ENCODE results near the gene DLAT.
"Not testable (repeated sequence)": the region's sequence is repeated elsewhere in the genome, so short reads cannot be mapped to it uniquely, and the experiment has no call there.

DLAT gene

DNA sequence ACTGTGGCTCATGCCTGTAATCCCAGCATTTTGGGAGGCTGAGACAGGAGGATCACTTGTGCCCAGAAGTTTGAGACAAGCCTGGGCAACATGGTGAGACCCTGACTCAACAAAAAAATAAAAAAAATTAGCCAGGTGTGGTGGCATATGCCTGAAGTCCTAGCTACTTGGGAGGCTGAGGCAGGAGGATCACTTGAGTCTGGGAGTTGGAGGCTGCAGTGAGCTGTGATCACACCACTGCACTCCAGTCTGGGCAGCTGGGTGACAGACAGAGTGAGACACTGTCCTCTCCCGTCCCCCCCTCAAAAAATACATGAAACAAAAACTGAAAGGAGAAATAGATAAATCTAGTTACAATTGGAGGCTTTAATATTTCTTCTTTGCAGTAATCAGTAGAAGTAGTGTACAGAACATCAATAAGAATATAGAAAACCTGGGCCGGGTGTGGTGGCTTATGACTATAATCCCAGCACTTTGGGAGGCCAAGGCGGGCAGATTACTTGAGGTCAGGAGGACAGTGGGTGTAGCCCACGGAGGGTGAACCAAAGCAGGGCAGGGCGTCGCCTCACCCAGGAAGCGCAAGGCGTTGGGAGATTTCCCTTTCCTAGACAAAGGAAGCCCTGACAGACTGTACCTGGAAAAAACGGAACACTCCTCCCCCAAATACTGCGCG lies 19.6 kb upstream of the DLAT start:
- no peak for DNase-seq (ENCODE audit: low spot score)

DNA sequence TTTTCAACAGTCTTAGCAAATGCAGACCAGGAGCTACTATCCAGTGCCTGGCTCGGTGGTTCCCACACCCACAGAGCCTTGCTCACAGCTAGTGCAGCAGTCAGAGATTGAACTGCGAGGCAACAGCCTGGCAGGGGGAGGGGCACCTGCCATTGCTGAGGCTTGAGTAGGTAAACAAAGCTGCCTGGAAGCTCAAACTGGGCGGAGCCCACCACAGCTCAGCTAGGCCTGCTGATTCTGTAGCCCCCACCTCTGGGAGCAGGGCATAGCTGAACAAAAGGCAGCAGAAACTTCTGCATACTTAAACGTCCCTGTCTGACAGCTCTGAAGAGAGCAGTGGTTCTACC lies 19.1 kb upstream of the DLAT start:
- not testable (repeated sequence) for DNase-seq (ENCODE audit: low spot score)

DNA sequence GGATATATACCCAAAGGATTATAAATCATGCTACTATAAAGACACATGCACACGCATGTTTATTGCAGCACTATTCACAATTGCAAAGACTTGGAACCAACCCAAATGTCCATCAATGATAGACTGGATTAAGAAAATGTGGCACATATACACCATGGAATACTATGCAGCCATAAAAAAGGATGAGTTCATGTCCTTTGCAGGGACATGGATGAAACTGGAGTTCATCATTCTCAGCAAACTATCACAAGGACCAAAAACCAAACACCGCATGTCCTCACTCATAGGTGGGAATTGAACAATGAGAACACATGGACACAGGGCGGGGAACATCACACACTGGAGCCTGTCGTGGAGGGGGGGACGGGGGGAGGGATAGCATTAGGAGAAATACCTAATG lies 13.8 kb upstream of the DLAT start:
- not testable (repeated sequence) for DNase-seq (ENCODE audit: low spot score)

DNA sequence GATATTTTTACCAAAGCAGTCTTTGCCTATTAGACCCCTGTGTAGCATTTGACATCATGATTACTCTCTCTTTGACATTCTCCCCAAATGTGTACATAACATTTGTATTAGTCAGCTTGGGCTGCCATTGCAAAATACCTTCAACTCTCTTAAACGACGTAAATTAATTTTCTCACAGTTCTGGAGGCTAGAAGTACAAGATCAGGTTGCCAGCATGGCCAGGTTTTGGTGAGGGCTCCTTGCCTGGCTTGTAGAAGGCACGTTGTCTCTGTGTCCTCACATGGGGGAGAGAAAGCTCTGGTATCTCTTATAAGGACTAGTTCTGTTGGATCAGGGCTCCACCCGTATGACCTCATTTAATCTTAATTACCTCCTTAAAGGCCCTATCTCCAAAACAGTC lies 12.3 kb upstream of the DLAT start:
- no peak for DNase-seq (ENCODE audit: low spot score)

DNA sequence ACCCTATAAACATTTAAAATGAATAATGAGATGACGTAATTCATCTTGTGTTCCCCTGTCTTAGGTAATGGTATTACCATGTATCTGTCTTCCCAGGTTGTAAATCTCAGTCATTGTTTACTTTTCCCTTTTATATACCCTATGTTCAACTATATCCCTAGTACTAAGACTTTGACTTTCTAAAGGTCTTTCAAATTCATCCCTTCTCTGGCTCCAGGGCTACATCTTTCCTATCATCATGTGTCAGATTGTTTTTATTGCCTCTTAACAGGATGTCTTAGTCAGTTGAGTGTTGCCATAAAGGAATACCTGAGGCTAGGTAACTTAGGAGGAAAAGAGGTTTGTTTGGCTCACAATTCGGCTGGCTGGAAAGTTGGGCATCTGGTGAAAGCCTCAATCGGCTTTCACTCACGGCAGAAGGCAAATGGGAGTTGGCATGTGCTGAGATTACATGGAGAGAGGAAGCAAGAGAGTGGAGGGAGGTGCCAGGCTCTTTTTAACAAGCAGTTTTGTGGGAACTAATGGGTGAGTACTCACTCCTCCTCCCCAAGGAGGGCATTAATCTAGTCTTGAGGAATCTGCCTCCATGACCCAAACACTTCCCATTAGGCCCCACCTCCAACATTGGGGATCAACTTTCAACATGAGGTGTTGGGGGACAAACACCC lies 11.6 kb upstream of the DLAT start:
- DNase-seq (ENCODE audit: low spot score) = no peak

DNA sequence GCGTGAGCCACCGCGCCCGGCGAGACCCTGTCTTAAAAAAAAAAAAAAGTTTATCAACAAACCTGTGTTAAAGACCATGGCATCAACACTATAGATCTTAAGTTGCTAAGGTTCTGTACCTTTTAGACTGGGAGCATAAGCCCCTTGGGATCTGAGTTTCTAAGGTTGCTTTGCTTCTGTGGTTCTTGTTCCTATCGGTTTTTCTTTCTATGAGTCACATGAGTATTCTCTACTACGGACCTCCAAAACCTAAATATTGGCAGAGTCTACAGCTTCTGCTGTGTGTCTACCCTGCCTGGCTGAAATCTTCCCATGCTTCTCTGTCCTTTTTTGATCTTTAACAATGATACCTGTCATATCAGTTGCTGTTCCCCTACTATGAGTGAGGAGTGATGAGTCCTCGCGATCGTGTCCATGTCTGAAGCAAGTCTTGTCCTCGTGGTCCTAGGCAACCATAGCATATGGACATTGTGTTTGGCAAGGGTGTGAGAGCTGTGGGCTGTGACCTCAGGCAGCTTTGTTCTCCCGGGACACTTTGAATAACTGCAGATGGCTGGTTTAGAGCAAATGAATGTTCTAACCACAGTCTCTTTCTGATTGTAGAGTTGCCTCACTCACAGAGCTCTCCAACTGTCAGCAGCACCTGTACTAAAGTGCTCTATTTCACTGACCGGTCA lies 9.0 kb upstream of the DLAT start:
- DNase-seq (ENCODE audit: low spot score) = no peak

DNA sequence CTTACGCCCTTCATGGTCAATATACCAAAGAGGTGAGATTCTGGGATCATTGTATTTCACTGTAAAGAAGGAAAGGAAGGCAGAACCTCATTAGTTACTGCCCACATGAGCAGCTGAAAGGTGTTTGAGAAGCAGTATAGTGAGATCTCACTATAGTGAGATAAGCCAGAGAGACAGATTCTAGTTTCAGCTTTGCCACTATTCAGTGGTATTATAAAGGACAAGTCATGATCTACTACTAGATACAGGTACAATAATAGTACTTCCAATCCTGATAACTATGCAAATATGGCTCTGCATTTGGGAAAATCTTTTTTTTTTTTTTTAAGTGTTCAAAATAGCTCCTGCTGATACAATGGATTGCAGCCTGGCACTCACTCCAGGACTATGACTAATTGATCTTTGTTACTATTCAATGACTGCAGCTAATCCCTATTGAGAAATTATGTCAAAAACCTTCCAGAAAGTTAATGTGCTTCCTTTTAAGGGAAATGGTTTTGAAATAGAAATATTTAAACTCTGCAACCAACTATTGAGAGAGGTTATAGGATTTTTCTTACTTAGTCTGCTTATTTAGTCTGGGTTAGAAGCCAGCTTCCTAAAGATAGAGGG lies 8.3 kb upstream of the DLAT start:
- no peak for DNase-seq (ENCODE audit: low spot score)

DNA sequence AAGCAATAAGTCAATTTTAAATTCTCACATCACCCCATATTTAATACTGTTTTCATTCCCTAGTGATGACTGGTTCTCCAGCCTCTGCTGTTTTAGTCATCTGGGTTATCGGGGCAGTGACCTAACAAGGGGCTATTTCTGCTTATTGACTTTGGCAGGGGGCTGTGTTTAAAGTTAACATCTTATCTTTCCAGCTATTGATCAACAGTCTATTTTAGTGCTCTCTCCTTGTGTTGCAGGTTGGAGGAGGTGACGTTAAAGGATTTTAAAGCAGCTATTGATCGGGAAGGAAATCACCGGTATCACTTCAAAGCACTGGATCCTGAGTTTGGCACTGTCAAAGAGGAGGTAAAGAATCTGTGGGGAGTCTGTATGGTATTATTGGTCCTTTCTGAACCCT lies 7.7 kb upstream of the DLAT start:
- no peak for DNase-seq (ENCODE audit: low spot score)

DNA sequence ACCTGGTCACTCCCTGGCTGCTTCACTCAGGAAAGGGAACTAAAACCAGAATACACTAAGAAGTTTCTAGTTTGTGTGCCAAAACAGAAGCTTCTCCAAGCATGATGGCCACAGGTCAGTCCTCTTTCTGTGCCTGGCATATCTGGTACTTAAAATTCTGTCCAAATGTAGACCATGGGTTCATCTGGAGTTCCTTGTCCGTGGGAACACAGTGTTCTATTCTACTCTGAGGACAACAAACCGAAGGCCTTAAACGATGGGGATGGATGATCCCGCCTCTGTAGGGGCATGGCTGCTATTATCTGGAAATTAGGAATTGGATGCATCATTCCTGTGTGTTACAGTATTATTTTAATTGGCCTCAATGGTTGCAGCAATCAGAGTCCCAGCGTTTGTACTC lies 6.1 kb upstream of the DLAT start:
- no peak for DNase-seq (ENCODE audit: low spot score)

DNA sequence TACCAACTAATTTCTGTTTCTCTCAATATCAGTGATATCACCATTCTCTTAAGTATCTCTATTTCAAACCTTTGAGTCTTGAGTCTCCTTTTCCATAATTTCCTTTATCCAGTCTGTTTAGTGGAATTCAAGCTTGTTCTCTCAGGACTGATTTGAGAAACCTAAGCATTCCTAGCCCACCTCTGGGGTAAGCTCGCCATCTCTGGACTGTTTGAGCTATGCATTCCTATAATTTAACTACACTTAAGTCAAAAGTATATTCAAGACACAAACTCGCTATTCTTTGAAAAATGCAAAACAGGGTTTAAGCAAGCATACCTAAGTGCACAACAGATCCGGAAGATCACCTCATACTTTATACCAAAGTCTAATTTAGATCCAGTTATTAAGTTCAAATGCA lies 2.1 kb upstream of the DLAT start:
- no peak for DNase-seq (ENCODE audit: low spot score)

DNA sequence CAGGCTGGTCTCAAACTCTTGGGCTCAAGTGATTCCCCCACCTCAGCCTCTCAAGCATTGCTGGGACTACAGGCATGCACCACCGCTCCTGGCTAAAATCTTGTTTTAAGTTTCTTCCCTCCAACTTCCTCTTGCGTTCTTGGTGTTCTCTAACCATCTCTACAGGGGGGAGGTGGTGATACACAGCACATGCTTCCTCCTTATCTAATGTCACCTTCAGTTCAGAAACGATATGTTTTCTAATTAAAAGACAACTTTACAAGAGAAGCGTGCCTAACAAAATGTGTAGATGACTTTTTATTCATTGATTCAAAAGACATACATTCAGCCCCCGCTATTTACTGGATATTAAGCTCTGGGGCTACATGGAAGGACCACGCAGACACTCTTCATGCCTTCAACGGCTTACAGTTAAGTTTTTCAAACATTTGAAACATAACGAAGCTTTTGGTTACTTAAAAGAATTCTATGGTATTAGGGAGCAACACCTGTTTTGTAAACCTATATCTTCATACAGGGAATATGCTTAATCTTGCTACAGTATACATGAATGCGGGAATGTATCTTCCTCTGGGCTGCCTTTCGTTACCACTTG lies 933 bp upstream of the DLAT start:
- DNase-seq (ENCODE audit: low spot score) = peak; percentile 24

DNA sequence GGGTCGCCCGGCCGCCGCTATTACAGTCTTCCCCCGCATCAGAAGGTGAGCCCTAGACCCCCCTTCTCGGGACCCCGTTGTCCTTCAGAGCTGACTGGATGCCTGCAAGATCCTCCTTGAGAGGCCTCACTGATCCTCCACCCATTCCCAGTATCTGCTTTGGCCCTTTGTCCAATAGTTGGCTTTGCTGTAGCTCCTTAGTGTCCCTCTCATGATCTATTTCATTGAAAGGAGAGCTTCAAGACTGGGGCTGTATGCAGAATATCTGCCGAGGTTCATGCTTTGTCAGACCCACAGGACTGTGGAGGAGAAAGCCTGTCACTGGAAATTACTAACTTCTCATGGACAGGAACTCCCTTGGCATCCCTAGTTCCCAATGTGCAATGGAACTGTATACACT lies 499 bp downstream of the DLAT start:
- peak; percentile 3 for DNase-seq (ENCODE audit: low spot score)

DNA sequence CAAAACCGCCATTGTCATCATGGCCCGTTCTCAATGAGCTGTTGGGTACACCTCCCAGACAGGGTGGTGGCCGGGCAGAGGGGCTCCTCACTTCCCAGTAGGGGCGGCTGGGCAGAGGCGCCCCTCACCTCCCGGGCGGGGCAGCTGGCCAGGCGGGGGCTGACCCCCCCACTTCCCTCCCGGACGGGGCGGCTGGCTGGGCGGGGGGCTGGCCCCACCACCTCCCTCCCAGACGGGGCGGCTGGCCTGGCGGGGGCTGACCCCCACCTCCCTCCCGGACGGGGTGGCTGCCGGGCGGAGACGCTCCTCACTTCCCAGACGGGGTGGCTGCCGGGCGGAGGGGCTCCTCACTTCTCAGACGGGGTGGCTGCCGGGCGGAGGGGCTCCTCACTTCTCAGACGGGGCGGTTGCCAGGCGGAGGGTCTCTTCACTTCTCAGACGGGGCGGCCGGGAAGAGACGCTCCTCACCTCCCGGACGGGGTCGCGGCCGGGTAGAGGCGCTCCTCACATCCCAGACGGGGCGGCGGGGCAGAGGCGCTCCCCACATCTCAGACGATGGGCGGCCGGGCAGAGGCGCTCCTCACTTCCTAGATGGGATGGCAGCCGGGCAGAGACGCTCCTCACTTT lies 1.7 kb downstream of the DLAT start:
- not testable (repeated sequence) for DNase-seq (ENCODE audit: low spot score)

DNA sequence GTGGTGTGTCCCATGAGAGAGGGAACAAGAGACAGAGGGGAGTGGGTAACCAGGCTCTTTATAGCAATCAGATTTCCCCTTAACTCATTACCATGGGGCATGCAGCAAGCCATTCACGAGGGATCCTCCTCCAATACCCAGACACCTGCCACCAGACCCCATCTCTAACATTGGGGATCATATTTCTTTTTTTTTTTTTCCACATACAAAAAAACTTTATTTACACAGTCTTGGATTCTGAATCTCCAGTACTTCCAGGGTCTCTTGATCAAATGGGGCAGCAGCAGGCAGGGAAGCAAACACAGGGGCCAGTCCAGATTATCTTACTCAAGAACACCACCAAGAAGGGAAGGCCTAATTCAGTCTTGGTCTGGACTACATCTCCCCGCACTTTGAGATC lies 4.3 kb downstream of the DLAT start:
- no peak for DNase-seq (ENCODE audit: low spot score)

DNA sequence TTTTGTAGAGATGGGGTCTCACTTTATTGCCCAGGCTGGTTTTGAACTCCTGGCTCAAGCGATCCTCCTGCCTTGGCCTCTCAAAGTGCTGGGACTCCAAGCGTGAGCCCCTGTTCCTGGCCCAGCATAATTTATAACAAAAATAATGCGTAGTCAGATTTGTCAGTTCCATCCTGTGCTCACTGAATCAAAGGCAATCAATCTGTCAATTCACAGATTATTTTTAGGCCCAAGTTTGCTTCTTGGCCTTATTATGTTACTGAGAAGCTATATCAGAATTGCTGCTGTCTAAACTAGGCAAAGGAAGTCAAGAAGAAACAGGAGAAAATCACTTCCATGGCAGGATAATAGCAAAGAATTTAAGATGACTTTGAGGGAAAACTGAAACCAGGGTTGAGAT lies 8.7 kb downstream of the DLAT start:
- no peak for DNase-seq (ENCODE audit: low spot score)

DNA sequence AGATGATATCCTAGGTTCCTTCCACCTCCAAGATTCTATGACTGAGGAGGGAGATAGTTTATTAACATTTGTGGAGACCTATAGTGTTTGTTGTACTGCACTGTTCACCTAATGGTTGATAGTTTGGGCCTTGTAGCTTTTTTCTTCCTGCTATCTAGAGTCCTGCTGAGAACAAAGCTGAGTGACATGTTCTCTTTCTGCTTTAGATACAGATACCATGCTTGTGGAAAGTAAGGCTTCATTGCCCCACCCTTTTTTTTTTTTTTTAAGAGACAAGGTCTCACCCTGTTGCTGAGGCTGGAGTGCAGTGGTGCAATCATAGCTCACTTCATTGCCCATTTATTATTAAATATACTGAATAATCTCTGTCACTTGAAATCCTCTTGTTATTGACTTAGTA lies 12.3 kb downstream of the DLAT start:
- DNase-seq (ENCODE audit: low spot score) = no peak

DNA sequence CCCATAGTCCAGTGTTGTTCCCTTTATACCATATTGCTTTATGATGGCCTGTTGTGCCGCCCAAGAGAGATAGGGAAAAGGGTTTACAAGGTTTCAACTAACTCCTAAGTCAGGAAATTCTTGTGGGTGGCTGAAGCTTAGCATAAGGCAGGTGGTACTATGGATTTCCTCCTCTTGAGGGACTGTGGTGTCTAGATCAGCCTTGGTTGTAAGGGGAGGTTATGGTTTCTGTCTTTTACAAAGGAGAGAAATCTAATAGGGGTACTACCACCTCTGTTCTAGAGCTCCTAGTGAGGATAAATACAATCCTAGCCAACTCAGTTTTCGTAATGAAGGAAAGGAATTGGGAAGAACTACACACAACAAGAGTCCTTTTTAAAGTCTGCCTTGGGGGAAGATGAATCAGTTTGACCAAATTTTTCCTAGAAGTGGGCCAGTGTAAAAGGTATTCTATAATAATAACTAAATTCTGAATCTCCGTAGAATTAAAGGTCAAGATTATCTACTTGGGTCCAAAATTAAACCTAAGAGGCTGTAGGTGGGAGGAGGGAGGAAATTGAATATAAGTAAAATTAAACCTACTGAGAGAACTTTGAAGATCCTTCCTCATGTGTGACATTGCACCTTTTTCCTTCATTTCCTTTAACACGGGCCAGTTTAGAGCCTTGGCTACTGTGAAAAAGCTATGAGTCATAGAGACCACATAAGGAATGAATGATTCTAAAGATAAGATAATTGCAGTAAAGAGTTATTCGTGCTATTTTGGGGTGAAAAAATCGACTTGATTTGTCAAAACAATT lies 17.2 kb downstream of the DLAT start:
- no peak for DNase-seq (ENCODE audit: low spot score)

DNA sequence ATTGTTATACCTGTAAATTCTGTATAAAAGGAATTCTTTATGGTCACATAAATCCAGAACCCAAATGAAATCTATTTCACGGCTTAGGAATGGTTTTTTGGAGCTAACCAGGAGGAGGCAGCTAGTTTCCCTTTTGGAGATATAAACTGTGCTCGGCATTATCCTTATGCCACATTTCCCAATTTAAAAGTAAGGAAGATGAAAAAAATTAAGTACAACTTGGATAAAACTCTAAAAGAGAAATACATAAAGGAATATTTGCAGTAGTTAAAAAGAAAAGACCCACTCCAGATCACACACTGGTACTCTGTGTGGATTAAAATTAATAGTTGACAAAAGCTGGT lies 17.7 kb downstream of the DLAT start:
- DNase-seq (ENCODE audit: low spot score) = no peak

DNA sequence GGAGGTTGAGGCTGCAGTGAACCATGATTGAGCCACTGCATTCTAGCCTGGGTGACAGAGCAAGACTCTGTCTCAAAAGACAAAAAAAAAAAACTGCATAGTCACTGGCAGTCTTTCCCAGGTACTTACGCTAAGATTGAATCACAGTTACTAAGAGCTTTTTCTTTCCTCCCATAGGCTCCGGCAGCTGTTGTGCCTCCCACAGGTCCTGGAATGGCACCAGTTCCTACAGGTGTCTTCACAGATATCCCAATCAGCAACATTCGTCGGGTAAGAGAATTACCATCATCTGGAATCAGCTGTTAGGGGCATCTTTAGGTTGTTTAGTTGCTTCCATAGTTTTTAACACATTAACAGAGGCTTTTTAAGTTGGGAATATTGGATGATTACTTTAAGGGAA lies 19.8 kb downstream of the DLAT start:
- no peak for DNase-seq (ENCODE audit: low spot score)

DNA sequence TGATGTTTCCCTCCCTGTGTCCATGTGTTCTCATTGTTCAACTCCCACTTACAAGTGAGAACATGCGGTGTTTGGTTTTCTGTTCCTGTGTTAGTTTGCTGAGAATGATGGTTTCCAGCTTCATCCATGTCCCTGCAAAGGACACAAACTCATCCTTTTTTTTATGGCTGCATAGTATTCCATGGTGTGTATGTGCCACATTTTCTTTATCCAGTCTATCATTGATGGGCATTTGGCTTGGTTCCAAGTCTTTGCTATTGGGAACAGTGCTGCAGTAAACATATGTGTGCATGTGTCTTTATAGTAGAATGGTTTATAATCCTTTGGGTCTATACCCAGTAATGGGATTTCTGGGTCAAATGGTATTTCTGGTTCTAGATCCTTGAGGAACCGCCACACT lies 21.4 kb downstream of the DLAT start:
- DNase-seq (ENCODE audit: low spot score) = not testable (repeated sequence)

DNA sequence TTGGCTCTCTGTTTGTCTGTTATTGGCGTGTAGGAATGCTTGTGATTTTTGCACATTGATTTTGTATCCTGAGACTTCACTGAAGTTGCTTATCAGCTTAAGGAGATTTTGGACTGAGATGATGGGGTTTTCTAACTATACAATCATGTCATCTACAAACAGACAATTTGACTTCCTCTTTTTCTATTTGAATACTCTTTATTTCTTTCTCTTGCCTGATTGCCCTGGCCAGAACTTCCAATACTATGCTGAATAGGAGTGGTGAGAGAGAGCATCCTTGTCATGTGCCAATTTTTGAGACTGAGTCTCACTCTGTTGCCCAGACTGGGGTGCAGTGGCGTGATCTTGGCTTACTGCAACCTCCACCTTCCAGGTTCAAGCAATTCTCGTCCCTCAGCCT lies 23.0 kb downstream of the DLAT start:
- DNase-seq (ENCODE audit: low spot score) = not testable (repeated sequence)

DNA sequence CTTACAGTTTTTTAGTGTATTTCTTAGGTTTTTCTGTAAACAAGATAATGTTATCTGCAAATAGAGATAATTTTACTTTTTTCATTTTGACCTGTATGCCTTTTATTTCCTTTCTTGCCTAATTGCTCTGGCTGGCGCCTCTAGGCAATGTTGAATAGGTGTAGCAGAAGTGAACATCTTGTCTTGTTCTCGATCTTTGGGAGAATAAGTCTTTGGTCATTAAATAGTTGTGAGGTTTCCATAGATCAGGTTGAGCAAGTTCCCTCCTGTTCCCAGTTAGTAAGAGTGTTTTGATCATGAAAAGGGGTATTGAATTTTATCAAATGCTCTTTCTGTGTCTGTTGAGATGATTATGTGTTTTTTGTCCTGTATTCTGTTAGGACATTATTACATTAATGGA lies 24.6 kb downstream of the DLAT start:
- no peak for DNase-seq (ENCODE audit: low spot score)

Data from globus pallidus (tissue), 1 donor.